ENCODE results near the gene WTIP. TPM values are rescaled to one million over a fixed set of nuclear protein-coding genes. Genes with fewer than 3 reads are reported as not detected.

Gene WTIP
- total and polyA plus RNA-seq, 2 of the 13 experiments (the other 11 are each of a cell fraction or from before 2014, with no cell fraction given): 15.0 to 18.1 TPM

DNA sequence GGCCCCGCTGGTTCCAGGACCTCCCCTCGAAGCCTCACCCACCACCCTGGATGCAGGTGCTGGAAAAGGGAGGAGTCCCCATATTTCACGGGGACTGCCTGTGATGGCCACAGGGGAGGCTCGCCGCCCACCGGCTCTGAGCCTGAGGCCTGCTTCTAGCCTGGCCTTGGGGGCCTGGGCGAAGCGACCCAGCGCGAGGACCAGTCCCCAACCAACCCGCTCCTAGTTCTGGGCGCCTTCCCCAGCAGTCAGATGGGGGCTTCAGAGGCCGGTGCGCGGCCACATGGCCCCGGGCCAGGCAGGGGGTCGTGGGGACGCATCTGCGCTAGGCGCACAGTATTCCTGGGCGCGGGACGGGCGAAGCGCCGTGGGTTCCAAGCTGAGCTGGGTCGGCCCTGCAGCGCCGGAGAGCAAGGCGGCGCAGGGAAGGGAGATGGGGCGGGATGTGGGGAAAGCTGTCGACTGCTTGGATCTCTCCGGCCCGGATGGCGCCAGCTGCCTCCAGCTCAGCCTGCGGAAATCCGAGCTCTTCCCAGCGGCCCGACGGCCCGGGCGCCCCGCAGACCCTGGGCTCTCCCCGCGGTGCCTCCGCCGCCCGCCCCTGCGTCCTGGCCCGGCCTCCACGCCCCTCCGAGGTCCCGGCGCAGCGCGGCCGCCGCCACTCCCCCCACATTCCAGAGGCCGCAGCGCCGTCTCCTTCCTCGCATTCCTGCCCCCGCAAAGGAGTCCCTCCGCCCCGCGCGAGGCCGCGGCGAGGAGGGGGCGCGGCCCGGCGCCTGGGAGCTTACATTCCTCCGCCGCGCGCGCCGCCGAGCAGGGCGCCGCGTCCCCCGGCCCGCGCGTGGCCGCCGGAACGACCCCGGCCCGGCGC lies at the start of gene WTIP (continued):
- TF ChIP-seq MAZ (IDR thresholded peaks at IDR 0.05; ENCODE audit: borderline replicate concordance, low read depth, low read length): peak; percentile 94; the same call in 1 of the 2 replicates
- TF ChIP-seq MAZ (CRISPR knock-in tag; IDR thresholded peaks at IDR 0.05; ENCODE audit: low read depth): peak; percentile 89
- 0 out of 2 replicates have a peak, but pooled peaks have one; percentile 59 for TF ChIP-seq BORCS8-MEF2B (CRISPR knock-in tag; IDR thresholded peaks at IDR 0.05)
- no peak for TF ChIP-seq FOXA1 (IDR thresholded peaks at IDR 0.05)
- 0 out of 2 replicates have a peak, but pooled peaks have one; percentile 11 for TF ChIP-seq FOXA1 (CRISPR knock-in tag; IDR thresholded peaks at IDR 0.05)
- no peak for TF ChIP-seq PRPF4 (IDR thresholded peaks at IDR 0.05; ENCODE audit: low read depth, low read length, poor library complexity, severe bottlenecking)
- peak; percentile 55; the same call in 1 of the 2 replicates for TF ChIP-seq ZNF331 (CRISPR knock-in tag; IDR thresholded peaks at IDR 0.05)
- TF ChIP-seq, protein P1, sequence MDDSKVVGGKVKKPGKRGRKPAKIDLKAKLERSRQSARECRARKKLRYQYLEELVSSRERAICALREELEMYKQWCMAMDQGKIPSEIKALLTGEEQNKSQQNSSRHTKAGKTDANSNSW (CRISPR knock-in tag; IDR thresholded peaks at IDR 0.05; ENCODE audit: borderline replicate concordance): no peak
- no peak for TF ChIP-seq NFKBIZ (CRISPR knock-in tag; IDR thresholded peaks at IDR 0.05)
- no peak for TF ChIP-seq WIZ (CRISPR knock-in tag; IDR thresholded peaks at IDR 0.05)
- no peak for TF ChIP-seq ZFP1 (CRISPR knock-in tag; IDR thresholded peaks at IDR 0.05)
- TF ChIP-seq, protein P2, sequence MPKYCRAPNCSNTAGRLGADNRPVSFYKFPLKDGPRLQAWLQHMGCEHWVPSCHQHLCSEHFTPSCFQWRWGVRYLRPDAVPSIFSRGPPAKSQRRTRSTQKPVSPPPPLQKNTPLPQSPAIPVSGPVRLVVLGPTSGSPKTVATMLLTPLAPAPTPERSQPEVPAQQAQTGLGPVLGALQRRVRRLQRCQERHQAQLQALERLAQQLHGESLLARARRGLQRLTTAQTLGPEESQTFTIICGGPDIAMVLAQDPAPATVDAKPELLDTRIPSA (CRISPR knock-in tag; IDR thresholded peaks at IDR 0.05; ENCODE audit: borderline replicate concordance): no peak
- TF ChIP-seq IRF2 (CRISPR knock-in tag; IDR thresholded peaks at IDR 0.05): peak; percentile 21; the same call in 1 of the 2 replicates
- no peak for TF ChIP-seq ZNF782 (CRISPR knock-in tag; IDR thresholded peaks at IDR 0.05; ENCODE audit: borderline replicate concordance)
- TF ChIP-seq, protein P3, sequence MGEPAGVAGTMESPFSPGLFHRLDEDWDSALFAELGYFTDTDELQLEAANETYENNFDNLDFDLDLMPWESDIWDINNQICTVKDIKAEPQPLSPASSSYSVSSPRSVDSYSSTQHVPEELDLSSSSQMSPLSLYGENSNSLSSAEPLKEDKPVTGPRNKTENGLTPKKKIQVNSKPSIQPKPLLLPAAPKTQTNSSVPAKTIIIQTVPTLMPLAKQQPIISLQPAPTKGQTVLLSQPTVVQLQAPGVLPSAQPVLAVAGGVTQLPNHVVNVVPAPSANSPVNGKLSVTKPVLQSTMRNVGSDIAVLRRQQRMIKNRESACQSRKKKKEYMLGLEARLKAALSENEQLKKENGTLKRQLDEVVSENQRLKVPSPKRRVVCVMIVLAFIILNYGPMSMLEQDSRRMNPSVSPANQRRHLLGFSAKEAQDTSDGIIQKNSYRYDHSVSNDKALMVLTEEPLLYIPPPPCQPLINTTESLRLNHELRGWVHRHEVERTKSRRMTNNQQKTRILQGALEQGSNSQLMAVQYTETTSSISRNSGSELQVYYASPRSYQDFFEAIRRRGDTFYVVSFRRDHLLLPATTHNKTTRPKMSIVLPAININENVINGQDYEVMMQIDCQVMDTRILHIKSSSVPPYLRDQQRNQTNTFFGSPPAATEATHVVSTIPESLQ (CRISPR knock-in tag; conservative IDR thresholded peaks at IDR 0.05): no peak
- TF ChIP-seq, protein P4, sequence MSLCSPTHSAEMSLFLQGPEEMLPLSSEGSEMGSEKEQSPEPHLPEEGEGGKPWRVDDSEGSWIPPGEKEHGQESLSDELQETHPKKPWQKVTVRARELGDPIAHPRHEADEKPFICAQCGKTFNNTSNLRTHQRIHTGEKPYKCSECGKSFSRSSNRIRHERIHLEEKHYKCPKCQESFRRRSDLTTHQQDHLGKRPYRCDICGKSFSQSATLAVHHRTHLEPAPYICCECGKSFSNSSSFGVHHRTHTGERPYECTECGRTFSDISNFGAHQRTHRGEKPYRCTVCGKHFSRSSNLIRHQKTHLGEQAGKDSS (CRISPR knock-in tag; IDR thresholded peaks at IDR 0.05; ENCODE audit: borderline replicate concordance, low read depth): no peak
- peak; percentile 45 for TF ChIP-seq TARDBP (CRISPR knock-in tag; IDR thresholded peaks at IDR 0.05)
- TF ChIP-seq DMAP1 (CRISPR knock-in tag; IDR thresholded peaks at IDR 0.05): peak; percentile 36; the same call in 1 of the 2 replicates
- TF ChIP-seq SMYD3 (CRISPR knock-in tag; IDR thresholded peaks at IDR 0.05): no peak
- TF ChIP-seq MAF1 (CRISPR knock-in tag; IDR thresholded peaks at IDR 0.05; ENCODE audit: borderline replicate concordance): no peak
- TF ChIP-seq GABPA (IDR thresholded peaks at IDR 0.05; ENCODE audit: low read depth, low read length): no peak
- TF ChIP-seq GABPA (CRISPR knock-in tag; IDR thresholded peaks at IDR 0.05; ENCODE audit: low read depth): no peak
- TF ChIP-seq ZFP37 (CRISPR knock-in tag; IDR thresholded peaks at IDR 0.05; ENCODE audit: borderline replicate concordance): no peak
- TF ChIP-seq, protein P5, sequence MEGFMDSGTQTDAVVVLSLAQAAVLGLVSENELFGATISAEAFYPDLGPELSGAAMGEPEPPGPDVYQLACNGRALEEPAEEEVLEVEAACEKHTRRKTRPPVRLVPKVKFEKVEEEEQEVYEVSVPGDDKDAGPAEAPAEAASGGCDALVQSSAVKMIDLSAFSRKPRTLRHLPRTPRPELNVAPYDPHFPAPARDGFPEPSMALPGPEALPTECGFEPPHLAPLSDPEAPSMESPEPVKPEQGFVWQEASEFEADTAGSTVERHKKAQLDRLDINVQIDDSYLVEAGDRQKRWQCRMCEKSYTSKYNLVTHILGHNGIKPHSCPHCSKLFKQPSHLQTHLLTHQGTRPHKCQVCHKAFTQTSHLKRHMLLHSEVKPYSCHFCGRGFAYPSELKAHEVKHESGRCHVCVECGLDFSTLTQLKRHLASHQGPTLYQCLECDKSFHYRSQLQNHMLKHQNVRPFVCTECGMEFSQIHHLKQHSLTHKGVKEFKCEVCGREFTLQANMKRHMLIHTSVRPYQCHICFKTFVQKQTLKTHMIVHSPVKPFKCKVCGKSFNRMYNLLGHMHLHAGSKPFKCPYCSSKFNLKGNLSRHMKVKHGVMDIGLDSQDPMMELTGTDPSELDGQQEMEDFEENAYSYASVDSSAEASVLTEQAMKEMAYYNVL (CRISPR knock-in tag; IDR thresholded peaks at IDR 0.05; ENCODE audit: borderline replicate concordance): no peak
- TF ChIP-seq FOXO1 (CRISPR knock-in tag; IDR thresholded peaks at IDR 0.05): no peak
- TF ChIP-seq ZNF781 (CRISPR knock-in tag; IDR thresholded peaks at IDR 0.05; ENCODE audit: borderline replicate concordance, not compliant biosample characterization): no peak
